ENCODE measurements around the gene RHOBTB1.

Gene RHOBTB1

DNA sequence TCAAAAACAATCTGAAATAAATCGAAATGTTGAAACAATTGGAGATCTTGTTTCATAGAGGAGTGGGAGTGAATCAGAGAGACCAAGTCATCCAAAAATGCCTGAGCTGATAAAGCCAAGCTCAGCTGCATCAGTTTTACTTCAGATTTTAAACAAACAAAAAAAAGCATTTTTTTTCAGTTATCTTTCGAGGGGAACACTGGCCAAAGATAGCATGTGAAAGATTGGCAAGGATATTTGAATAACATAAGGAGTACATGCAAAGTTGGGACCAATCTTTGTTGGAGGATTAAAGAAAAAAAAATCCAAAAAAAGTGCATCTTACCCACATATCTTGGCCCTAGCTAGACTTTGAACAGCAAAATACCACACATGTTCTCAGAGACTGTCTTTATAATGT is 47.2 kb downstream of the RHOBTB1 start:
- H3K36me3 ChIP-seq (ENCODE audit: control insufficient read depth, insufficient read depth, low read length) = no peaks in the 10 kb centered on the region
- H3K27me3 ChIP-seq (ENCODE audit: control insufficient read depth, insufficient read depth, low read length, poor library complexity, severe bottlenecking) = no peaks in the 10 kb centered on the region
- no peak overlapping the region for H3K4me3 ChIP-seq (ENCODE audit: insufficient read depth, low read depth, low read length)
- 97 to 100% methylated on average over 2 of the region's 2 CpGs for WGBS, 2 experiments
- no peak overlapping the region for H3K27ac ChIP-seq (ENCODE audit: insufficient read depth, low read depth, low read length, poor library complexity, severe bottlenecking)
- no peaks in the 10 kb centered on the region for H3K4me1 ChIP-seq (ENCODE audit: control insufficient read depth, insufficient read depth, low read length)
- H3K9me3 ChIP-seq (ENCODE audit: control insufficient read depth, low read length) = no peaks in the 10 kb centered on the region

DNA sequence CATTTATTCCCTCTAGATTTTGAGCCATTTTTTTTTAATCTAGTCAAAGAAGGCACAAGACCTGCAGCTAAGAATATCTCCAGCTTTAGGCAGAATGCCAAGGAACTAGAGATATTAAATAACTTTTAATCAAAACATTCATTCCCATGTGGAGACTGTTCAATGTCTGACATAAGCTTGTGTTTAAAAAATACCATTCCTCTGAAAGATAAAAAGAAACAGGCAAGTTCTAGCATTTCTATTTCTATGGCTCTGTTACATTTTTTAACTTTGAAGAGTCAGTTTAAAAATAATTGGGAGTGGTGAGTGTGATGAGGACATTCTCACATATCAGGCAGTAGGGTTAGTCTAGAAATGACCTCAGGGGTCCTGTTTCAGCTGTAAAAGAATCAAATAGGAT is 48.0 kb downstream of the RHOBTB1 start:
- no peaks in the 10 kb centered on the region for H3K36me3 ChIP-seq (ENCODE audit: control insufficient read depth, insufficient read depth, low read length)
- no peaks in the 10 kb centered on the region for H3K4me1 ChIP-seq (ENCODE audit: control insufficient read depth, insufficient read depth, low read length)
- H3K27ac ChIP-seq (ENCODE audit: insufficient read depth, low read depth, low read length, poor library complexity, severe bottlenecking) = no peak overlapping the region
- no peaks in the 10 kb centered on the region for H3K27me3 ChIP-seq (ENCODE audit: control insufficient read depth, insufficient read depth, low read length, poor library complexity, severe bottlenecking)
- no peaks in the 10 kb centered on the region for H3K9me3 ChIP-seq (ENCODE audit: control insufficient read depth, low read length)
- H3K4me3 ChIP-seq (ENCODE audit: insufficient read depth, low read depth, low read length) = no peak overlapping the region

DNA sequence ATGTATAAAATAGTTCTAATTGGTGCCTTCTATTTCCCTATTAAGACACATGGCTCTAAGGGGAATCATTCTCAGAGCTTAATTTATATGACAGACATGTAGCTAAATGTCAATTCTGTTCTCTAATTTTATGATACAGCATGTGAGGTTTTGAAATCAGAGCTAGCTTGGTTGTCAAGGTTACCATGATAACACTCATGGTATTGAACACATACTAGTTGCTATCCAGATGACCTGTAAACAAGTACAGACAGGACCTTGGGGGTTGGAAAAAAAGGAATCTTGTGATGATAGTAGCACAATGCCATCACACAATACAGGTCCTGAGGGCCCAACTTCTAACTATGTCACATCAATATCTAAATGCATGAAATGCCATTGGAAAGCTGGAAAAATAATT is 49.2 kb downstream of the RHOBTB1 start:
- no peak overlapping the region for H3K27ac ChIP-seq (ENCODE audit: insufficient read depth, low read depth, low read length, poor library complexity, severe bottlenecking)
- no peak overlapping the region for H3K4me3 ChIP-seq (ENCODE audit: insufficient read depth, low read depth, low read length)
- no peaks in the 10 kb centered on the region for H3K4me1 ChIP-seq (ENCODE audit: control insufficient read depth, insufficient read depth, low read length)
- no peaks in the 10 kb centered on the region for H3K9me3 ChIP-seq (ENCODE audit: control insufficient read depth, low read length)
- no peaks in the 10 kb centered on the region for H3K27me3 ChIP-seq (ENCODE audit: control insufficient read depth, insufficient read depth, low read length, poor library complexity, severe bottlenecking)
- no peaks in the 10 kb centered on the region for H3K36me3 ChIP-seq (ENCODE audit: control insufficient read depth, insufficient read depth, low read length)

GRCh38 chr10:60893231-60893630 is 50.8 kb downstream of the RHOBTB1 start:
- no peaks in the 10 kb centered on the region for H3K4me1 ChIP-seq (ENCODE audit: control insufficient read depth, insufficient read depth, low read length)
- H3K27me3 ChIP-seq (ENCODE audit: control insufficient read depth, insufficient read depth, low read length, poor library complexity, severe bottlenecking) = no peaks in the 10 kb centered on the region
- H3K36me3 ChIP-seq (ENCODE audit: control insufficient read depth, insufficient read depth, low read length) = no peaks in the 10 kb centered on the region
- no peaks in the 10 kb centered on the region for H3K9me3 ChIP-seq (ENCODE audit: control insufficient read depth, low read length)
- 95% methylated on average over 3 of the region's 3 CpGs; no CpG with 5 or more reads in 1 of the 2 experiments for WGBS, 2 experiments
- H3K4me3 ChIP-seq (ENCODE audit: insufficient read depth, low read depth, low read length) = no peak overlapping the region
- no peak overlapping the region for H3K27ac ChIP-seq (ENCODE audit: insufficient read depth, low read depth, low read length, poor library complexity, severe bottlenecking)

GRCh38 chr10:60892571-60892970 is 51.4 kb downstream of the RHOBTB1 start:
- no peaks in the 10 kb centered on the region for H3K27me3 ChIP-seq (ENCODE audit: control insufficient read depth, insufficient read depth, low read length, poor library complexity, severe bottlenecking)
- H3K27ac ChIP-seq (ENCODE audit: insufficient read depth, low read depth, low read length, poor library complexity, severe bottlenecking) = no peak overlapping the region
- no peaks in the 10 kb centered on the region for H3K9me3 ChIP-seq (ENCODE audit: control insufficient read depth, low read length)
- H3K4me1 ChIP-seq (ENCODE audit: control insufficient read depth, insufficient read depth, low read length) = no peaks in the 10 kb centered on the region
- WGBS, 2 experiments = 95 to 96% methylated on average over 8 of the region's 8 CpGs
- no peaks in the 10 kb centered on the region for H3K36me3 ChIP-seq (ENCODE audit: control insufficient read depth, insufficient read depth, low read length)
- no peak overlapping the region for H3K4me3 ChIP-seq (ENCODE audit: insufficient read depth, low read depth, low read length)

DNA sequence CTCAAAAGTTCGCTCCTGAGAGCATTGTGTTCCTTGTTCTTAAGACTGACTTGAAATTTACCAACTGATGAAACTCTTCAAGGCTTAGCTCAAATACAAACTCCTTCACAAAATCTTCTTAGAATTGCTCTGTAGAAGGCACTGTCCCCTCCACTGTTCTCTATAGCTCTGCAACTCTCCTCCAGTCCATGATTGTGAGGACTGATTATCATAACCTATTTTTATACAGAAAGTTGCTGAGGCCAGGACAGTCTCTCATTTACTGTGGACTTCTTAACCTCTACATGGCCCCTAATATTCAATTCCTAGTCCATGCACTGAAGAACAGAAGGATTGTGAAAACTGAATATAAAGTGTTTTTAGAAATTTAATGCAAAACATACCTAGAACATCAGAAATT is 53.2 kb downstream of the RHOBTB1 start:
- H3K27ac ChIP-seq (ENCODE audit: insufficient read depth, low read depth, low read length, poor library complexity, severe bottlenecking) = no peak overlapping the region
- no peaks in the 10 kb centered on the region for H3K27me3 ChIP-seq (ENCODE audit: control insufficient read depth, insufficient read depth, low read length, poor library complexity, severe bottlenecking)
- H3K4me1 ChIP-seq (ENCODE audit: control insufficient read depth, insufficient read depth, low read length) = no peaks in the 10 kb centered on the region
- WGBS, 2 experiments = 85 to 94% methylated on average over 1 of the region's 1 CpG
- H3K36me3 ChIP-seq (ENCODE audit: control insufficient read depth, insufficient read depth, low read length) = no peaks in the 10 kb centered on the region
- H3K4me3 ChIP-seq (ENCODE audit: insufficient read depth, low read depth, low read length) = no peak overlapping the region
- no peaks in the 10 kb centered on the region for H3K9me3 ChIP-seq (ENCODE audit: control insufficient read depth, low read length)

GRCh38 chr10:60883187-60883586 is 60.8 kb downstream of the RHOBTB1 start:
- Histone ChIP-seq H3K27me3 (ENCODE audit: control insufficient read depth, insufficient read depth, low read length, poor library complexity, severe bottlenecking) (no peaks in the 10 kb centered on the region), H3K4me3 (ENCODE audit: insufficient read depth, low read depth, low read length) (no peak overlapping the region), H3K27ac (ENCODE audit: insufficient read depth, low read depth, low read length, poor library complexity, severe bottlenecking) (no peak overlapping the region), H3K9me3 (ENCODE audit: control insufficient read depth, low read length) (no peaks in the 10 kb centered on the region), H3K4me1 (ENCODE audit: control insufficient read depth, insufficient read depth, low read length) (no peaks in the 10 kb centered on the region), H3K36me3 (ENCODE audit: control insufficient read depth, insufficient read depth, low read length) (no peaks in the 10 kb centered on the region)
- 86 to 89% methylated on average over 6 of the region's 6 CpGs for WGBS, 2 experiments

- H3K9me3 ChIP-seq (ENCODE audit: control insufficient read depth, low read length) = no peaks in the 10 kb centered on the region
- no peaks in the 10 kb centered on the region for H3K4me1 ChIP-seq (ENCODE audit: control insufficient read depth, insufficient read depth, low read length)
- H3K27ac ChIP-seq (ENCODE audit: insufficient read depth, low read depth, low read length, poor library complexity, severe bottlenecking) = no peak overlapping the region
- WGBS, 2 experiments = 92 to 93% methylated on average over 3 of the region's 3 CpGs
- no peaks in the 10 kb centered on the region for H3K36me3 ChIP-seq (ENCODE audit: control insufficient read depth, insufficient read depth, low read length)
- no peaks in the 10 kb centered on the region for H3K27me3 ChIP-seq (ENCODE audit: control insufficient read depth, insufficient read depth, low read length, poor library complexity, severe bottlenecking)
- no peak overlapping the region for H3K4me3 ChIP-seq (ENCODE audit: insufficient read depth, low read depth, low read length)
Measured at GRCh38 chr10:60878224-60878623, 65.8 kb downstream of the RHOBTB1 start.

GRCh38 chr10:60877777-60878120 is 66.2 kb downstream of the RHOBTB1 start:
- Histone ChIP-seq H3K27me3 (ENCODE audit: control insufficient read depth, insufficient read depth, low read length, poor library complexity, severe bottlenecking) (no peaks in the 10 kb centered on the region), H3K4me3 (ENCODE audit: insufficient read depth, low read depth, low read length) (no peak overlapping the region), H3K9me3 (ENCODE audit: control insufficient read depth, low read length) (no peaks in the 10 kb centered on the region), H3K27ac (ENCODE audit: insufficient read depth, low read depth, low read length, poor library complexity, severe bottlenecking) (no peak overlapping the region), H3K36me3 (ENCODE audit: control insufficient read depth, insufficient read depth, low read length) (no peaks in the 10 kb centered on the region), H3K4me1 (ENCODE audit: control insufficient read depth, insufficient read depth, low read length) (no peaks in the 10 kb centered on the region)
- 93 to 98% methylated on average over 2 of the region's 2 CpGs for WGBS, 2 experiments

- Histone ChIP-seq H3K27me3 (ENCODE audit: control insufficient read depth, insufficient read depth, low read length, poor library complexity, severe bottlenecking) (no peaks in the 10 kb centered on the region), H3K4me1 (ENCODE audit: control insufficient read depth, insufficient read depth, low read length) (no peaks in the 10 kb centered on the region), H3K9me3 (ENCODE audit: control insufficient read depth, low read length) (no peaks in the 10 kb centered on the region), H3K27ac (ENCODE audit: insufficient read depth, low read depth, low read length, poor library complexity, severe bottlenecking) (no peak overlapping the region), H3K4me3 (ENCODE audit: insufficient read depth, low read depth, low read length) (no peak overlapping the region), H3K36me3 (ENCODE audit: control insufficient read depth, insufficient read depth, low read length) (no peaks in the 10 kb centered on the region)
- WGBS, 2 experiments = 92 to 95% methylated on average over 3 of the region's 3 CpGs
Measured at GRCh38 chr10:60877061-60877776, 66.8 kb downstream of the RHOBTB1 start.

DNA sequence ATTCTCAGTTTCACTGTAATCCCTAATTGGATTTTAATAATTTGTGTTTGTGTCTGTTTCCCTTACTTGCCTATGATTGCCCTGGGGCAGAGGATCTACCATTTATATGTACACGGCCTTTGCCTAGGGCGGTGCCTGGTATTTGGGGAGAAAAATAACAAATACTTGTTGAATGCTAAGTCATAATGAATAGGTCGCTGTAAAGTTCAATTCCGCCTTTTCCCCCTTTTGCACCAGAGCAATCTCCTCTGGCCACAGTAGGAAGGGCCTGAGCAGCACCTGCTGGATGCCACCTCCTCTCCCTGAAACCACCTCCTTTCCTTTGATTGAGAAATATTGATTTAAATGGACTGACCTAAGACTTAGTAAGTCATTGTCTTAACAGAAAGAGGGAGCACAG is 70.2 kb downstream of the RHOBTB1 start:
- no peaks in the 10 kb centered on the region for H3K27me3 ChIP-seq (ENCODE audit: control insufficient read depth, insufficient read depth, low read length, poor library complexity, severe bottlenecking)
- no peak overlapping the region for H3K27ac ChIP-seq (ENCODE audit: insufficient read depth, low read depth, low read length, poor library complexity, severe bottlenecking)
- H3K4me1 ChIP-seq (ENCODE audit: control insufficient read depth, insufficient read depth, low read length) = no peaks in the 10 kb centered on the region
- WGBS, 2 experiments = 93 to 97% methylated on average over 4 of the region's 4 CpGs
- H3K4me3 ChIP-seq (ENCODE audit: insufficient read depth, low read depth, low read length) = no peak overlapping the region
- no peaks in the 10 kb centered on the region for H3K36me3 ChIP-seq (ENCODE audit: control insufficient read depth, insufficient read depth, low read length)
- H3K9me3 ChIP-seq (ENCODE audit: control insufficient read depth, low read length) = no peaks in the 10 kb centered on the region
